GM23338 (cell line): ENCODE data around the gene PTPRJ. TPM values are rescaled to one million over a fixed set of nuclear protein-coding genes. Genes with fewer than 3 reads are reported as not detected.

Experiments
- ATAC-seq: fragments of 200-7000 bp; cut with Tn5 transposase; 3 replicates; pipeline ENCODE4 v1.9.1; 2020
- DNase-seq: peaks from one replicate; pipeline ENCODE4 v3.0.0-alpha.2; 2015; ENCODE audit warnings: low spot score
- H2AFZ ChIP-seq: fragments of 200-600 bp; sonication (generic); 2 replicates; pipeline ENCODE4 v1.8.0; 2016; ENCODE audit warnings: antibody characterized with exemption, mild to moderate bottlenecking, moderate library complexity
- H3F3A ChIP-seq: fragments of 200-600 bp; sonication (generic); replicated peaks from 2 replicates; pipeline ENCODE4 v1.8.0; 2017; ENCODE audit warnings: antibody characterized with exemption, mixed run types, low read depth
- H3K27ac ChIP-seq: fragments of 200-600 bp; sonication (generic); 2 replicates; pipeline ENCODE4 v1.6.1; 2016; ENCODE audit warnings: low read depth
- H3K27me3 ChIP-seq: fragments of 200-600 bp; sonication (generic); 2 replicates; pipeline ENCODE4 v1.8.0; 2016; ENCODE audit warnings: mild to moderate bottlenecking, mixed run types, moderate library complexity; ENCODE audit not compliant: insufficient read depth
- H3K36me3 ChIP-seq: fragments of 200-600 bp; sonication (generic); 2 replicates; pipeline ENCODE4 v1.8.0; 2016; ENCODE audit warnings: mild to moderate bottlenecking; ENCODE audit not compliant: insufficient read depth
- H3K4me1 ChIP-seq: fragments of 200-600 bp; sonication (generic); 2 replicates; pipeline ENCODE4 v1.8.0; 2016; ENCODE audit warnings: mild to moderate bottlenecking, moderate library complexity; ENCODE audit not compliant: insufficient read depth
- H3K4me2 ChIP-seq: fragments of 200-600 bp; sonication (generic); 2 replicates; pipeline ENCODE4 v1.7.1; 2017; ENCODE audit warnings: mixed run types
- H3K4me3 ChIP-seq: fragments of 200-600 bp; sonication (generic); 2 replicates; pipeline ENCODE4 v1.6.1; 2016; ENCODE audit warnings: mixed run types
- H3K79me2 ChIP-seq: fragments of 200-600 bp; sonication (generic); replicated peaks from 2 replicates; pipeline ENCODE4 v1.8.0; 2017; ENCODE audit warnings: mild to moderate bottlenecking; ENCODE audit not compliant: insufficient read depth
- H3K9me2 ChIP-seq: fragments of 200-600 bp; sonication (generic); 2 replicates; pipeline ENCODE4 v1.8.0; 2017; ENCODE audit not compliant: insufficient read depth
- H4K20me1 ChIP-seq: fragments of 200-600 bp; sonication (generic); replicated peaks from 2 replicates; pipeline ENCODE4 v1.8.0; 2017; ENCODE audit warnings: mild to moderate bottlenecking; ENCODE audit not compliant: insufficient read depth
- H3K27ac Mint-ChIP-seq: 2 replicates; pipeline ENCODE4 v1.8.0; 2020; ENCODE audit warnings: inconsistent platforms, mild to moderate bottlenecking, moderate library complexity, mixed read lengths
- H3K27me3 Mint-ChIP-seq: 3 replicates; pipeline ENCODE4 v1.8.0; 2022; ENCODE audit warnings: low read depth, mild to moderate bottlenecking, moderate library complexity, mixed read lengths, inconsistent platforms; ENCODE audit not compliant: insufficient read depth, poor library complexity
- H3K36me3 Mint-ChIP-seq: 3 replicates; pipeline ENCODE4 v1.8.0; 2021; ENCODE audit warnings: low read depth, mild to moderate bottlenecking, inconsistent platforms, moderate library complexity, mixed read lengths
- H3K4me1 Mint-ChIP-seq: 3 replicates; pipeline ENCODE4 v1.8.0; 2020; ENCODE audit warnings: mild to moderate bottlenecking, inconsistent platforms, mixed read lengths
- H3K4me3 Mint-ChIP-seq: 3 replicates; pipeline ENCODE4 v1.8.0; 2021; ENCODE audit warnings: moderate library complexity, mild to moderate bottlenecking, inconsistent platforms, mixed read lengths
- H3K9me3 Mint-ChIP-seq: 3 replicates; pipeline ENCODE4 v1.8.0; 2020; ENCODE audit warnings: moderate library complexity, mild to moderate bottlenecking, inconsistent platforms, mixed read lengths
- CREB1 ChIP-seq: fragments of 250-450 bp; sonication (Bioruptor Pico); IDR thresholded peaks from 2 replicates; pipeline ENCODE4 v1.5.0; 2020; ENCODE audit warnings: low read depth, mild to moderate bottlenecking, moderate library complexity
- EZH2 ChIP-seq: fragments of 200-600 bp; sonication (generic); IDR thresholded peaks from one replicate; pipeline ENCODE4 v1.8.0; 2017; ENCODE audit warnings: antibody characterized with exemption, mild to moderate bottlenecking, low read depth; ENCODE audit not compliant: unreplicated experiment
- EZH2phosphoT487 ChIP-seq: fragments of 200-600 bp; sonication (generic); IDR thresholded peaks from one replicate; pipeline ENCODE4 v1.8.1; 2018; ENCODE audit warnings: antibody characterized with exemption; ENCODE audit not compliant: unreplicated experiment
- JUNB ChIP-seq: IDR thresholded peaks from one replicate; pipeline ENCODE4 v1.6.1; 2016; ENCODE audit warnings: antibody characterized with exemption; ENCODE audit not compliant: unreplicated experiment
- NANOG ChIP-seq: IDR thresholded peaks from 2 replicates; pipeline ENCODE4 v1.6.1; 2016; ENCODE audit warnings: antibody characterized with exemption, borderline replicate concordance
- POLR2AphosphoS5 ChIP-seq: IDR thresholded peaks from 2 replicates; pipeline ENCODE4 v1.6.1; 2016; ENCODE audit warnings: antibody characterized with exemption, low read depth
- STAT1 ChIP-seq: IDR thresholded peaks from one replicate; pipeline ENCODE4 v1.6.1; 2016; ENCODE audit warnings: antibody characterized with exemption; ENCODE audit not compliant: unreplicated experiment
- ZNF114 ChIP-seq: fragments of 250-450 bp; sonication (Bioruptor Pico); IDR thresholded peaks from 2 replicates; pipeline ENCODE4 v1.5.0; 2020; ENCODE audit warnings: mild to moderate bottlenecking, moderate library complexity
- ZNF331 ChIP-seq: fragments of 250-450 bp; sonication (Bioruptor Pico); IDR thresholded peaks from 2 replicates; pipeline ENCODE4 v1.5.0; 2020; ENCODE audit warnings: low read depth, mild to moderate bottlenecking, moderate library complexity
- polyA plus RNA-seq: library from polyadenylated mRNA; unstranded; fragments of >200 nt; fragmentation: Nextera tagmentation; extraction: Ambion mirVana; gene quantifications from 2 replicates; pipeline ENCODE4 v1.2.1, GENCODE V29; 2016
- total RNA-seq: library from RNA; depleted of rRNA; stranded (reverse); fragments of >200 nt; shearing (Covaris generic); gene quantifications from 2 replicates; pipeline ENCODE4 v1.2.3, GENCODE V29; 2014
- TF ChIP-seq, protein P1 (sequence below): fragments of 250-450 bp; sonication (Bioruptor Pico); IDR thresholded peaks from 2 replicates; pipeline ENCODE4 v1.5.0; 2020; ENCODE audit warnings: mild to moderate bottlenecking, moderate library complexity
- TF ChIP-seq, protein P2 (sequence below), 2 experiments: fragments of 200-600 bp in 1 of 2; sonication (generic) in 1 of 2; conservative IDR thresholded peaks; 2 replicates each; pipeline versions ENCODE4 v1.5.1 to v1.6.1; 2016 to 2017; ENCODE audit warnings: antibody characterized with exemption in 2 of 2, low read depth in 2 of 2, mild to moderate bottlenecking in 2 of 2, moderate library complexity in 1 of 2
- TF ChIP-seq, protein P3 (sequence below): IDR thresholded peaks from one replicate; pipeline ENCODE4 v1.6.1; 2018; ENCODE audit warnings: antibody characterized with exemption; ENCODE audit not compliant: unreplicated experiment
- TF ChIP-seq, protein P4 (sequence below): IDR thresholded peaks from 2 replicates; pipeline ENCODE4 v1.6.1; 2016; ENCODE audit warnings: antibody characterized with exemption

PTPRJ gene
- total and polyA plus RNA-seq, 2 experiments from 2014 or later = 4.2 to 16.0 TPM

DNA sequence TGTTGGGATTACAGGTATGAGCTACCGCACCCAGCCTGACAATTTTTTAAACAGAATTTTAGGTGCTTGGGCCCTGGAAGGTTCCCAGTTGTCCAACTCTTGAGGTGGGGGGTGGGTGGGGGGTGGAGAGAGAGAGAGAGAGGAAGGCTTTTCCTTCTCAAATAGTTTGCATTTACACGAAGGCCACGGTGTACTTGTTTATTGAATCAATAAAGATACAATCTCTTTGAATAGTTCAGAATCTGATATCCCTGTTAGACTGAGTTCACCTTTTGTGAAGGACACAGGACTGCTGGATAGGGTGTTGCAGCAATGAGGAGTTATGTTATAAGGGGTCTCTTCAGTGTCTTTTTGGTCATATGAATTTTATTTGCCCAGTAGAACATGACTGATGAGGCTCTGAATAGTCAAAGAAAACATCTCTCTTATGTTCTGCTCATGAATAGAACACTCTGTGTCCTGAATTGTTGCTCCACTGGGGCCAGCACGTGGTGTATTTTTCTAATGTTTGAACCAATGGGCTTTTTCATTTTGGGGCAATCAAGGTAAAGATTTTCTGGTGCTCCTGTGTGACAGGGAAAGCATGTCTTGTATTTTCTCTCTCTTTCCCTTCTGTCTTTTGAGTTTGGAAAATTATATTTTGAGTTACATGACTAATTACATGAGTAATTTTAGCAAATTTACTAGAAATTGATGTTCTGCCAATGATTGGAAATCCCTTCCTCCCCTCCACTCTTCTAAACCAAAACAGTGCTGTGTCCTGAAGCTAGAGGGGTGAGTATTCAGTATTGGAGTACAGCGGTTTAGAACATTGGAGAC is 61.7 kb downstream of the PTPRJ start:
- Histone ChIP-seq H3K27me3 (no peaks in the 10 kb centered on the region), H2AFZ (no peak overlapping the region), H3F3A (no peaks in the 10 kb centered on the region), H3K79me2 (peaks cover 3% of the 10 kb centered on the region; the same call in 1 of the 2 replicates), H3K4me1 (no peaks in the 10 kb centered on the region), H3K9me2 (no peaks in the 10 kb centered on the region), H3K27ac (no peak overlapping the region), H3K36me3 (no peaks in the 10 kb centered on the region), H3K4me3 (no peak overlapping the region), H4K20me1 (no peaks in the 10 kb centered on the region), H3K4me2 (no peak overlapping the region)
- H3K9me3 Mint-ChIP-seq = no peaks in the 10 kb centered on the region
- peaks cover 7% of the 10 kb centered on the region for H3K27me3 Mint-ChIP-seq
- peaks cover 22% of the 10 kb centered on the region for H3K4me1 Mint-ChIP-seq
- no peak overlapping the region for H3K27ac Mint-ChIP-seq
- H3K36me3 Mint-ChIP-seq = no peaks in the 10 kb centered on the region
- ATAC-seq = no peak
- TF ChIP-seq, protein P1, sequence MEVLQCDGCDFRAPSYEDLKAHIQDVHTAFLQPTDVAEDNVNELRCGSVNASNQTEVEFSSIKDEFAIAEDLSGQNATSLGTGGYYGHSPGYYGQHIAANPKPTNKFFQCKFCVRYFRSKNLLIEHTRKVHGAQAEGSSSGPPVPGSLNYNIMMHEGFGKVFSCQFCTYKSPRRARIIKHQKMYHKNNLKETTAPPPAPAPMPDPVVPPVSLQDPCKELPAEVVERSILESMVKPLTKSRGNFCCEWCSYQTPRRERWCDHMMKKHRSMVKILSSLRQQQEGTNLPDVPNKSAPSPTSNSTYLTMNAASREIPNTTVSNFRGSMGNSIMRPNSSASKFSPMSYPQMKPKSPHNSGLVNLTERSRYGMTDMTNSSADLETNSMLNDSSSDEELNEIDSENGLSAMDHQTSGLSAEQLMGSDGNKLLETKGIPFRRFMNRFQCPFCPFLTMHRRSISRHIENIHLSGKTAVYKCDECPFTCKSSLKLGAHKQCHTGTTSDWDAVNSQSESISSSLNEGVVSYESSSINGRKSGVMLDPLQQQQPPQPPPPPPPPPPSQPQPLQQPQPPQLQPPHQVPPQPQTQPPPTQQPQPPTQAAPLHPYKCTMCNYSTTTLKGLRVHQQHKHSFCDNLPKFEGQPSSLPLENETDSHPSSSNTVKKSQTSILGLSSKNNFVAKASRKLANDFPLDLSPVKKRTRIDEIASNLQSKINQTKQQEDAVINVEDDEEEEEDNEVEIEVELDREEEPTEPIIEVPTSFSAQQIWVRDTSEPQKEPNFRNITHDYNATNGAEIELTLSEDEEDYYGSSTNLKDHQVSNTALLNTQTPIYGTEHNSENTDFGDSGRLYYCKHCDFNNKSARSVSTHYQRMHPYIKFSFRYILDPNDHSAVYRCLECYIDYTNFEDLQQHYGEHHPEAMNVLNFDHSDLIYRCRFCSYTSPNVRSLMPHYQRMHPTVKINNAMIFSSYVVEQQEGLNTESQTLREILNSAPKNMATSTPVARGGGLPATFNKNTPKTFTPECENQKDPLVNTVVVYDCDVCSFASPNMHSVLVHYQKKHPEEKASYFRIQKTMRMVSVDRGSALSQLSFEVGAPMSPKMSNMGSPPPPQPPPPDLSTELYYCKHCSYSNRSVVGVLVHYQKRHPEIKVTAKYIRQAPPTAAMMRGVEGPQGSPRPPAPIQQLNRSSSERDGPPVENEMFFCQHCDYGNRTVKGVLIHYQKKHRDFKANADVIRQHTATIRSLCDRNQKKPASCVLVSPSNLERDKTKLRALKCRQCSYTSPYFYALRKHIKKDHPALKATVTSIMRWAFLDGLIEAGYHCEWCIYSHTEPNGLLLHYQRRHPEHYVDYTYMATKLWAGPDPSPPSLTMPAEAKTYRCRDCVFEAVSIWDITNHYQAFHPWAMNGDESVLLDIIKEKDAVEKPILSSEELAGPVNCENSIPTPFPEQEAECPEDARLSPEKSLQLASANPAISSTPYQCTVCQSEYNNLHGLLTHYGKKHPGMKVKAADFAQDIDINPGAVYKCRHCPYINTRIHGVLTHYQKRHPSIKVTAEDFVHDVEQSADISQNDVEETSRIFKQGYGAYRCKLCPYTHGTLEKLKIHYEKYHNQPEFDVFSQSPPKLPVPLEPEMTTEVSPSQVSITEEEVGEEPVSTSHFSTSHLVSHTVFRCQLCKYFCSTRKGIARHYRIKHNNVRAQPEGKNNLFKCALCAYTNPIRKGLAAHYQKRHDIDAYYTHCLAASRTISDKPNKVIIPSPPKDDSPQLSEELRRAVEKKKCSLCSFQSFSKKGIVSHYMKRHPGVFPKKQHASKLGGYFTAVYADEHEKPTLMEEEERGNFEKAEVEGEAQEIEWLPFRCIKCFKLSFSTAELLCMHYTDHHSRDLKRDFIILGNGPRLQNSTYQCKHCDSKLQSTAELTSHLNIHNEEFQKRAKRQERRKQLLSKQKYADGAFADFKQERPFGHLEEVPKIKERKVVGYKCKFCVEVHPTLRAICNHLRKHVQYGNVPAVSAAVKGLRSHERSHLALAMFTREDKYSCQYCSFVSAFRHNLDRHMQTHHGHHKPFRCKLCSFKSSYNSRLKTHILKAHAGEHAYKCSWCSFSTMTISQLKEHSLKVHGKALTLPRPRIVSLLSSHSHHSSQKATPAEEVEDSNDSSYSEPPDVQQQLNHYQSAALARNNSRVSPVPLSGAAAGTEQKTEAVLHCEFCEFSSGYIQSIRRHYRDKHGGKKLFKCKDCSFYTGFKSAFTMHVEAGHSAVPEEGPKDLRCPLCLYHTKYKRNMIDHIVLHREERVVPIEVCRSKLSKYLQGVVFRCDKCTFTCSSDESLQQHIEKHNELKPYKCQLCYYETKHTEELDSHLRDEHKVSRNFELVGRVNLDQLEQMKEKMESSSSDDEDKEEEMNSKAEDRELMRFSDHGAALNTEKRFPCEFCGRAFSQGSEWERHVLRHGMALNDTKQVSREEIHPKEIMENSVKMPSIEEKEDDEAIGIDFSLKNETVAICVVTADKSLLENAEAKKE (CRISPR knock-in tag) = no peak
- TF ChIP-seq STAT1 = no peak
- no peak for TF ChIP-seq EZH2
- TF ChIP-seq NANOG = no peak
- no peak for TF ChIP-seq ZNF114 (CRISPR knock-in tag)
- no peak for TF ChIP-seq POLR2AphosphoS5
- TF ChIP-seq, protein P2, sequence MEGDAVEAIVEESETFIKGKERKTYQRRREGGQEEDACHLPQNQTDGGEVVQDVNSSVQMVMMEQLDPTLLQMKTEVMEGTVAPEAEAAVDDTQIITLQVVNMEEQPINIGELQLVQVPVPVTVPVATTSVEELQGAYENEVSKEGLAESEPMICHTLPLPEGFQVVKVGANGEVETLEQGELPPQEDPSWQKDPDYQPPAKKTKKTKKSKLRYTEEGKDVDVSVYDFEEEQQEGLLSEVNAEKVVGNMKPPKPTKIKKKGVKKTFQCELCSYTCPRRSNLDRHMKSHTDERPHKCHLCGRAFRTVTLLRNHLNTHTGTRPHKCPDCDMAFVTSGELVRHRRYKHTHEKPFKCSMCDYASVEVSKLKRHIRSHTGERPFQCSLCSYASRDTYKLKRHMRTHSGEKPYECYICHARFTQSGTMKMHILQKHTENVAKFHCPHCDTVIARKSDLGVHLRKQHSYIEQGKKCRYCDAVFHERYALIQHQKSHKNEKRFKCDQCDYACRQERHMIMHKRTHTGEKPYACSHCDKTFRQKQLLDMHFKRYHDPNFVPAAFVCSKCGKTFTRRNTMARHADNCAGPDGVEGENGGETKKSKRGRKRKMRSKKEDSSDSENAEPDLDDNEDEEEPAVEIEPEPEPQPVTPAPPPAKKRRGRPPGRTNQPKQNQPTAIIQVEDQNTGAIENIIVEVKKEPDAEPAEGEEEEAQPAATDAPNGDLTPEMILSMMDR (conservative IDR thresholded peaks at IDR 0.05; ENCODE audit: low read depth in 2 of 2) = no peak
- TF ChIP-seq, protein P3, sequence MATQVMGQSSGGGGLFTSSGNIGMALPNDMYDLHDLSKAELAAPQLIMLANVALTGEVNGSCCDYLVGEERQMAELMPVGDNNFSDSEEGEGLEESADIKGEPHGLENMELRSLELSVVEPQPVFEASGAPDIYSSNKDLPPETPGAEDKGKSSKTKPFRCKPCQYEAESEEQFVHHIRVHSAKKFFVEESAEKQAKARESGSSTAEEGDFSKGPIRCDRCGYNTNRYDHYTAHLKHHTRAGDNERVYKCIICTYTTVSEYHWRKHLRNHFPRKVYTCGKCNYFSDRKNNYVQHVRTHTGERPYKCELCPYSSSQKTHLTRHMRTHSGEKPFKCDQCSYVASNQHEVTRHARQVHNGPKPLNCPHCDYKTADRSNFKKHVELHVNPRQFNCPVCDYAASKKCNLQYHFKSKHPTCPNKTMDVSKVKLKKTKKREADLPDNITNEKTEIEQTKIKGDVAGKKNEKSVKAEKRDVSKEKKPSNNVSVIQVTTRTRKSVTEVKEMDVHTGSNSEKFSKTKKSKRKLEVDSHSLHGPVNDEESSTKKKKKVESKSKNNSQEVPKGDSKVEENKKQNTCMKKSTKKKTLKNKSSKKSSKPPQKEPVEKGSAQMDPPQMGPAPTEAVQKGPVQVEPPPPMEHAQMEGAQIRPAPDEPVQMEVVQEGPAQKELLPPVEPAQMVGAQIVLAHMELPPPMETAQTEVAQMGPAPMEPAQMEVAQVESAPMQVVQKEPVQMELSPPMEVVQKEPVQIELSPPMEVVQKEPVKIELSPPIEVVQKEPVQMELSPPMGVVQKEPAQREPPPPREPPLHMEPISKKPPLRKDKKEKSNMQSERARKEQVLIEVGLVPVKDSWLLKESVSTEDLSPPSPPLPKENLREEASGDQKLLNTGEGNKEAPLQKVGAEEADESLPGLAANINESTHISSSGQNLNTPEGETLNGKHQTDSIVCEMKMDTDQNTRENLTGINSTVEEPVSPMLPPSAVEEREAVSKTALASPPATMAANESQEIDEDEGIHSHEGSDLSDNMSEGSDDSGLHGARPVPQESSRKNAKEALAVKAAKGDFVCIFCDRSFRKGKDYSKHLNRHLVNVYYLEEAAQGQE = no peak
- TF ChIP-seq CREB1 (CRISPR knock-in tag) = no peak
- no peak for TF ChIP-seq EZH2phosphoT487
- TF ChIP-seq, protein P4, sequence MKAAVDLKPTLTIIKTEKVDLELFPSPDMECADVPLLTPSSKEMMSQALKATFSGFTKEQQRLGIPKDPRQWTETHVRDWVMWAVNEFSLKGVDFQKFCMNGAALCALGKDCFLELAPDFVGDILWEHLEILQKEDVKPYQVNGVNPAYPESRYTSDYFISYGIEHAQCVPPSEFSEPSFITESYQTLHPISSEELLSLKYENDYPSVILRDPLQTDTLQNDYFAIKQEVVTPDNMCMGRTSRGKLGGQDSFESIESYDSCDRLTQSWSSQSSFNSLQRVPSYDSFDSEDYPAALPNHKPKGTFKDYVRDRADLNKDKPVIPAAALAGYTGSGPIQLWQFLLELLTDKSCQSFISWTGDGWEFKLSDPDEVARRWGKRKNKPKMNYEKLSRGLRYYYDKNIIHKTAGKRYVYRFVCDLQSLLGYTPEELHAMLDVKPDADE = no peak
- no peak for TF ChIP-seq ZNF331 (CRISPR knock-in tag)
- TF ChIP-seq JUNB = no peak
- H3K4me3 Mint-ChIP-seq = no peak overlapping the region
- DNase-seq = no peak
